GM23338 (cell line): ENCODE results near the gene ARHGEF10L. TPM values are rescaled to one million over a fixed set of nuclear protein-coding genes. Genes with fewer than 3 reads are reported as not detected.

ENCODE experiments used
- ATAC-seq: fragments of 200-7000 bp; cut with Tn5 transposase; 3 replicates; pipeline ENCODE4 v1.9.1; 2020
- DNase-seq: peaks from one replicate; pipeline ENCODE4 v3.0.0-alpha.2; 2015; ENCODE audit warnings: low spot score
- H2AFZ ChIP-seq: fragments of 200-600 bp; sonication (generic); 2 replicates; pipeline ENCODE4 v1.8.0; 2016; ENCODE audit warnings: antibody characterized with exemption, mild to moderate bottlenecking, moderate library complexity
- H3F3A ChIP-seq: fragments of 200-600 bp; sonication (generic); replicated peaks from 2 replicates; pipeline ENCODE4 v1.8.0; 2017; ENCODE audit warnings: antibody characterized with exemption, mixed run types, low read depth
- H3K27ac ChIP-seq: fragments of 200-600 bp; sonication (generic); 2 replicates; pipeline ENCODE4 v1.6.1; 2016; ENCODE audit warnings: low read depth
- H3K27me3 ChIP-seq: fragments of 200-600 bp; sonication (generic); 2 replicates; pipeline ENCODE4 v1.8.0; 2016; ENCODE audit warnings: mild to moderate bottlenecking, mixed run types, moderate library complexity; ENCODE audit not compliant: insufficient read depth
- H3K36me3 ChIP-seq: fragments of 200-600 bp; sonication (generic); 2 replicates; pipeline ENCODE4 v1.8.0; 2016; ENCODE audit warnings: mild to moderate bottlenecking; ENCODE audit not compliant: insufficient read depth
- H3K4me1 ChIP-seq: fragments of 200-600 bp; sonication (generic); 2 replicates; pipeline ENCODE4 v1.8.0; 2016; ENCODE audit warnings: mild to moderate bottlenecking, moderate library complexity; ENCODE audit not compliant: insufficient read depth
- H3K4me2 ChIP-seq: fragments of 200-600 bp; sonication (generic); 2 replicates; pipeline ENCODE4 v1.7.1; 2017; ENCODE audit warnings: mixed run types
- H3K4me3 ChIP-seq: fragments of 200-600 bp; sonication (generic); 2 replicates; pipeline ENCODE4 v1.6.1; 2016; ENCODE audit warnings: mixed run types
- H3K79me2 ChIP-seq: fragments of 200-600 bp; sonication (generic); replicated peaks from 2 replicates; pipeline ENCODE4 v1.8.0; 2017; ENCODE audit warnings: mild to moderate bottlenecking; ENCODE audit not compliant: insufficient read depth
- H3K9me2 ChIP-seq: fragments of 200-600 bp; sonication (generic); 2 replicates; pipeline ENCODE4 v1.8.0; 2017; ENCODE audit not compliant: insufficient read depth
- H4K20me1 ChIP-seq: fragments of 200-600 bp; sonication (generic); replicated peaks from 2 replicates; pipeline ENCODE4 v1.8.0; 2017; ENCODE audit warnings: mild to moderate bottlenecking; ENCODE audit not compliant: insufficient read depth
- H3K27ac Mint-ChIP-seq: 2 replicates; pipeline ENCODE4 v1.8.0; 2020; ENCODE audit warnings: inconsistent platforms, mild to moderate bottlenecking, moderate library complexity, mixed read lengths
- H3K27me3 Mint-ChIP-seq: 3 replicates; pipeline ENCODE4 v1.8.0; 2022; ENCODE audit warnings: low read depth, mild to moderate bottlenecking, moderate library complexity, mixed read lengths, inconsistent platforms; ENCODE audit not compliant: insufficient read depth, poor library complexity
- H3K36me3 Mint-ChIP-seq: 3 replicates; pipeline ENCODE4 v1.8.0; 2021; ENCODE audit warnings: low read depth, mild to moderate bottlenecking, inconsistent platforms, moderate library complexity, mixed read lengths
- H3K4me1 Mint-ChIP-seq: 3 replicates; pipeline ENCODE4 v1.8.0; 2020; ENCODE audit warnings: mild to moderate bottlenecking, inconsistent platforms, mixed read lengths
- H3K4me3 Mint-ChIP-seq: 3 replicates; pipeline ENCODE4 v1.8.0; 2021; ENCODE audit warnings: moderate library complexity, mild to moderate bottlenecking, inconsistent platforms, mixed read lengths
- H3K9me3 Mint-ChIP-seq: 3 replicates; pipeline ENCODE4 v1.8.0; 2020; ENCODE audit warnings: moderate library complexity, mild to moderate bottlenecking, inconsistent platforms, mixed read lengths
- CREB1 ChIP-seq: fragments of 250-450 bp; sonication (Bioruptor Pico); IDR thresholded peaks from 2 replicates; pipeline ENCODE4 v1.5.0; 2020; ENCODE audit warnings: low read depth, mild to moderate bottlenecking, moderate library complexity
- EZH2 ChIP-seq: fragments of 200-600 bp; sonication (generic); IDR thresholded peaks from one replicate; pipeline ENCODE4 v1.8.0; 2017; ENCODE audit warnings: antibody characterized with exemption, mild to moderate bottlenecking, low read depth; ENCODE audit not compliant: unreplicated experiment
- EZH2phosphoT487 ChIP-seq: fragments of 200-600 bp; sonication (generic); IDR thresholded peaks from one replicate; pipeline ENCODE4 v1.8.1; 2018; ENCODE audit warnings: antibody characterized with exemption; ENCODE audit not compliant: unreplicated experiment
- JUNB ChIP-seq: IDR thresholded peaks from one replicate; pipeline ENCODE4 v1.6.1; 2016; ENCODE audit warnings: antibody characterized with exemption; ENCODE audit not compliant: unreplicated experiment
- NANOG ChIP-seq: IDR thresholded peaks from 2 replicates; pipeline ENCODE4 v1.6.1; 2016; ENCODE audit warnings: antibody characterized with exemption, borderline replicate concordance
- POLR2AphosphoS5 ChIP-seq: IDR thresholded peaks from 2 replicates; pipeline ENCODE4 v1.6.1; 2016; ENCODE audit warnings: antibody characterized with exemption, low read depth
- STAT1 ChIP-seq: IDR thresholded peaks from one replicate; pipeline ENCODE4 v1.6.1; 2016; ENCODE audit warnings: antibody characterized with exemption; ENCODE audit not compliant: unreplicated experiment
- ZNF114 ChIP-seq: fragments of 250-450 bp; sonication (Bioruptor Pico); IDR thresholded peaks from 2 replicates; pipeline ENCODE4 v1.5.0; 2020; ENCODE audit warnings: mild to moderate bottlenecking, moderate library complexity
- ZNF331 ChIP-seq: fragments of 250-450 bp; sonication (Bioruptor Pico); IDR thresholded peaks from 2 replicates; pipeline ENCODE4 v1.5.0; 2020; ENCODE audit warnings: low read depth, mild to moderate bottlenecking, moderate library complexity
- polyA plus RNA-seq: library from polyadenylated mRNA; unstranded; fragments of >200 nt; fragmentation: Nextera tagmentation; extraction: Ambion mirVana; gene quantifications from 2 replicates; pipeline ENCODE4 v1.2.1, GENCODE V29; 2016
- total RNA-seq: library from RNA; depleted of rRNA; stranded (reverse); fragments of >200 nt; shearing (Covaris generic); gene quantifications from 2 replicates; pipeline ENCODE4 v1.2.3, GENCODE V29; 2014
- TF ChIP-seq, protein P1 (sequence below): IDR thresholded peaks from one replicate; pipeline ENCODE4 v1.6.1; 2018; ENCODE audit warnings: antibody characterized with exemption; ENCODE audit not compliant: unreplicated experiment
- TF ChIP-seq, protein P2 (sequence below): IDR thresholded peaks from 2 replicates; pipeline ENCODE4 v1.6.1; 2016; ENCODE audit warnings: antibody characterized with exemption
- TF ChIP-seq, protein P3 (sequence below), 2 experiments: fragments of 200-600 bp in 1 of 2; sonication (generic) in 1 of 2; conservative IDR thresholded peaks; 2 replicates each; pipeline versions ENCODE4 v1.5.1 to v1.6.1; 2016 to 2017; ENCODE audit warnings: antibody characterized with exemption in 2 of 2, low read depth in 2 of 2, mild to moderate bottlenecking in 2 of 2, moderate library complexity in 1 of 2
- TF ChIP-seq, protein P4 (sequence below): fragments of 250-450 bp; sonication (Bioruptor Pico); IDR thresholded peaks from 2 replicates; pipeline ENCODE4 v1.5.0; 2020; ENCODE audit warnings: mild to moderate bottlenecking, moderate library complexity

Gene ARHGEF10L
- total and polyA plus RNA-seq, 2 experiments from 2014 or later, result 12.1 to 46.8 TPM

DNA sequence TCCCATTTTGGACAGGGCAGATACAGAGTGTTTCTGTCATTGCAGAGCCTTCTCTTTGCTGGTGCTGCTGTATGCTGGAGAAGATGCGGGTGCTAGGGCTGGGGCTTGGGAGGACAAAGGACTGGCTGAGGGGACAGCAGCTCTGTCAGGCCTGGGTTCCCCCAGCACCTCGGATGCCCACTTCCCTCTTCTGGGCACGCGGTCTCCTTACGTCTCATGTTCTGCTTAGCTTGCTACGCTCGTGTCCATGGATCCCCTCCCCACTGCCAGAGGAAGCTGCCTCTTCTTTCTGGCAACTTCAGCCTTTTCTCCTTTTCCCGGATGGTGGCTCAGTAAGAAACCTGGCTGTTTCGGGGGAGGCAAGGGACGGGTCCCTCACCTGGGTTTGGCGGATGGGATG is 75.7 kb downstream of the ARHGEF10L start:
- H3K9me3 Mint-ChIP-seq, result no peaks in the 10 kb centered on the region
- H3K4me1 Mint-ChIP-seq, result peaks cover 13% of the 10 kb centered on the region; the same call in 2 of the 3 replicates
- no peak for TF ChIP-seq ZNF114
- TF ChIP-seq, protein P1, sequence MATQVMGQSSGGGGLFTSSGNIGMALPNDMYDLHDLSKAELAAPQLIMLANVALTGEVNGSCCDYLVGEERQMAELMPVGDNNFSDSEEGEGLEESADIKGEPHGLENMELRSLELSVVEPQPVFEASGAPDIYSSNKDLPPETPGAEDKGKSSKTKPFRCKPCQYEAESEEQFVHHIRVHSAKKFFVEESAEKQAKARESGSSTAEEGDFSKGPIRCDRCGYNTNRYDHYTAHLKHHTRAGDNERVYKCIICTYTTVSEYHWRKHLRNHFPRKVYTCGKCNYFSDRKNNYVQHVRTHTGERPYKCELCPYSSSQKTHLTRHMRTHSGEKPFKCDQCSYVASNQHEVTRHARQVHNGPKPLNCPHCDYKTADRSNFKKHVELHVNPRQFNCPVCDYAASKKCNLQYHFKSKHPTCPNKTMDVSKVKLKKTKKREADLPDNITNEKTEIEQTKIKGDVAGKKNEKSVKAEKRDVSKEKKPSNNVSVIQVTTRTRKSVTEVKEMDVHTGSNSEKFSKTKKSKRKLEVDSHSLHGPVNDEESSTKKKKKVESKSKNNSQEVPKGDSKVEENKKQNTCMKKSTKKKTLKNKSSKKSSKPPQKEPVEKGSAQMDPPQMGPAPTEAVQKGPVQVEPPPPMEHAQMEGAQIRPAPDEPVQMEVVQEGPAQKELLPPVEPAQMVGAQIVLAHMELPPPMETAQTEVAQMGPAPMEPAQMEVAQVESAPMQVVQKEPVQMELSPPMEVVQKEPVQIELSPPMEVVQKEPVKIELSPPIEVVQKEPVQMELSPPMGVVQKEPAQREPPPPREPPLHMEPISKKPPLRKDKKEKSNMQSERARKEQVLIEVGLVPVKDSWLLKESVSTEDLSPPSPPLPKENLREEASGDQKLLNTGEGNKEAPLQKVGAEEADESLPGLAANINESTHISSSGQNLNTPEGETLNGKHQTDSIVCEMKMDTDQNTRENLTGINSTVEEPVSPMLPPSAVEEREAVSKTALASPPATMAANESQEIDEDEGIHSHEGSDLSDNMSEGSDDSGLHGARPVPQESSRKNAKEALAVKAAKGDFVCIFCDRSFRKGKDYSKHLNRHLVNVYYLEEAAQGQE, result no peak
- TF ChIP-seq EZH2phosphoT487, result no peak
- TF ChIP-seq, protein P2, sequence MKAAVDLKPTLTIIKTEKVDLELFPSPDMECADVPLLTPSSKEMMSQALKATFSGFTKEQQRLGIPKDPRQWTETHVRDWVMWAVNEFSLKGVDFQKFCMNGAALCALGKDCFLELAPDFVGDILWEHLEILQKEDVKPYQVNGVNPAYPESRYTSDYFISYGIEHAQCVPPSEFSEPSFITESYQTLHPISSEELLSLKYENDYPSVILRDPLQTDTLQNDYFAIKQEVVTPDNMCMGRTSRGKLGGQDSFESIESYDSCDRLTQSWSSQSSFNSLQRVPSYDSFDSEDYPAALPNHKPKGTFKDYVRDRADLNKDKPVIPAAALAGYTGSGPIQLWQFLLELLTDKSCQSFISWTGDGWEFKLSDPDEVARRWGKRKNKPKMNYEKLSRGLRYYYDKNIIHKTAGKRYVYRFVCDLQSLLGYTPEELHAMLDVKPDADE, result no peak
- no peak for TF ChIP-seq EZH2
- TF ChIP-seq ZNF331 (CRISPR knock-in tag), result no peak
- TF ChIP-seq, protein P3, sequence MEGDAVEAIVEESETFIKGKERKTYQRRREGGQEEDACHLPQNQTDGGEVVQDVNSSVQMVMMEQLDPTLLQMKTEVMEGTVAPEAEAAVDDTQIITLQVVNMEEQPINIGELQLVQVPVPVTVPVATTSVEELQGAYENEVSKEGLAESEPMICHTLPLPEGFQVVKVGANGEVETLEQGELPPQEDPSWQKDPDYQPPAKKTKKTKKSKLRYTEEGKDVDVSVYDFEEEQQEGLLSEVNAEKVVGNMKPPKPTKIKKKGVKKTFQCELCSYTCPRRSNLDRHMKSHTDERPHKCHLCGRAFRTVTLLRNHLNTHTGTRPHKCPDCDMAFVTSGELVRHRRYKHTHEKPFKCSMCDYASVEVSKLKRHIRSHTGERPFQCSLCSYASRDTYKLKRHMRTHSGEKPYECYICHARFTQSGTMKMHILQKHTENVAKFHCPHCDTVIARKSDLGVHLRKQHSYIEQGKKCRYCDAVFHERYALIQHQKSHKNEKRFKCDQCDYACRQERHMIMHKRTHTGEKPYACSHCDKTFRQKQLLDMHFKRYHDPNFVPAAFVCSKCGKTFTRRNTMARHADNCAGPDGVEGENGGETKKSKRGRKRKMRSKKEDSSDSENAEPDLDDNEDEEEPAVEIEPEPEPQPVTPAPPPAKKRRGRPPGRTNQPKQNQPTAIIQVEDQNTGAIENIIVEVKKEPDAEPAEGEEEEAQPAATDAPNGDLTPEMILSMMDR (conservative IDR thresholded peaks at IDR 0.05; ENCODE audit: low read depth in 2 of 2), result no peak
- TF ChIP-seq, protein P4, sequence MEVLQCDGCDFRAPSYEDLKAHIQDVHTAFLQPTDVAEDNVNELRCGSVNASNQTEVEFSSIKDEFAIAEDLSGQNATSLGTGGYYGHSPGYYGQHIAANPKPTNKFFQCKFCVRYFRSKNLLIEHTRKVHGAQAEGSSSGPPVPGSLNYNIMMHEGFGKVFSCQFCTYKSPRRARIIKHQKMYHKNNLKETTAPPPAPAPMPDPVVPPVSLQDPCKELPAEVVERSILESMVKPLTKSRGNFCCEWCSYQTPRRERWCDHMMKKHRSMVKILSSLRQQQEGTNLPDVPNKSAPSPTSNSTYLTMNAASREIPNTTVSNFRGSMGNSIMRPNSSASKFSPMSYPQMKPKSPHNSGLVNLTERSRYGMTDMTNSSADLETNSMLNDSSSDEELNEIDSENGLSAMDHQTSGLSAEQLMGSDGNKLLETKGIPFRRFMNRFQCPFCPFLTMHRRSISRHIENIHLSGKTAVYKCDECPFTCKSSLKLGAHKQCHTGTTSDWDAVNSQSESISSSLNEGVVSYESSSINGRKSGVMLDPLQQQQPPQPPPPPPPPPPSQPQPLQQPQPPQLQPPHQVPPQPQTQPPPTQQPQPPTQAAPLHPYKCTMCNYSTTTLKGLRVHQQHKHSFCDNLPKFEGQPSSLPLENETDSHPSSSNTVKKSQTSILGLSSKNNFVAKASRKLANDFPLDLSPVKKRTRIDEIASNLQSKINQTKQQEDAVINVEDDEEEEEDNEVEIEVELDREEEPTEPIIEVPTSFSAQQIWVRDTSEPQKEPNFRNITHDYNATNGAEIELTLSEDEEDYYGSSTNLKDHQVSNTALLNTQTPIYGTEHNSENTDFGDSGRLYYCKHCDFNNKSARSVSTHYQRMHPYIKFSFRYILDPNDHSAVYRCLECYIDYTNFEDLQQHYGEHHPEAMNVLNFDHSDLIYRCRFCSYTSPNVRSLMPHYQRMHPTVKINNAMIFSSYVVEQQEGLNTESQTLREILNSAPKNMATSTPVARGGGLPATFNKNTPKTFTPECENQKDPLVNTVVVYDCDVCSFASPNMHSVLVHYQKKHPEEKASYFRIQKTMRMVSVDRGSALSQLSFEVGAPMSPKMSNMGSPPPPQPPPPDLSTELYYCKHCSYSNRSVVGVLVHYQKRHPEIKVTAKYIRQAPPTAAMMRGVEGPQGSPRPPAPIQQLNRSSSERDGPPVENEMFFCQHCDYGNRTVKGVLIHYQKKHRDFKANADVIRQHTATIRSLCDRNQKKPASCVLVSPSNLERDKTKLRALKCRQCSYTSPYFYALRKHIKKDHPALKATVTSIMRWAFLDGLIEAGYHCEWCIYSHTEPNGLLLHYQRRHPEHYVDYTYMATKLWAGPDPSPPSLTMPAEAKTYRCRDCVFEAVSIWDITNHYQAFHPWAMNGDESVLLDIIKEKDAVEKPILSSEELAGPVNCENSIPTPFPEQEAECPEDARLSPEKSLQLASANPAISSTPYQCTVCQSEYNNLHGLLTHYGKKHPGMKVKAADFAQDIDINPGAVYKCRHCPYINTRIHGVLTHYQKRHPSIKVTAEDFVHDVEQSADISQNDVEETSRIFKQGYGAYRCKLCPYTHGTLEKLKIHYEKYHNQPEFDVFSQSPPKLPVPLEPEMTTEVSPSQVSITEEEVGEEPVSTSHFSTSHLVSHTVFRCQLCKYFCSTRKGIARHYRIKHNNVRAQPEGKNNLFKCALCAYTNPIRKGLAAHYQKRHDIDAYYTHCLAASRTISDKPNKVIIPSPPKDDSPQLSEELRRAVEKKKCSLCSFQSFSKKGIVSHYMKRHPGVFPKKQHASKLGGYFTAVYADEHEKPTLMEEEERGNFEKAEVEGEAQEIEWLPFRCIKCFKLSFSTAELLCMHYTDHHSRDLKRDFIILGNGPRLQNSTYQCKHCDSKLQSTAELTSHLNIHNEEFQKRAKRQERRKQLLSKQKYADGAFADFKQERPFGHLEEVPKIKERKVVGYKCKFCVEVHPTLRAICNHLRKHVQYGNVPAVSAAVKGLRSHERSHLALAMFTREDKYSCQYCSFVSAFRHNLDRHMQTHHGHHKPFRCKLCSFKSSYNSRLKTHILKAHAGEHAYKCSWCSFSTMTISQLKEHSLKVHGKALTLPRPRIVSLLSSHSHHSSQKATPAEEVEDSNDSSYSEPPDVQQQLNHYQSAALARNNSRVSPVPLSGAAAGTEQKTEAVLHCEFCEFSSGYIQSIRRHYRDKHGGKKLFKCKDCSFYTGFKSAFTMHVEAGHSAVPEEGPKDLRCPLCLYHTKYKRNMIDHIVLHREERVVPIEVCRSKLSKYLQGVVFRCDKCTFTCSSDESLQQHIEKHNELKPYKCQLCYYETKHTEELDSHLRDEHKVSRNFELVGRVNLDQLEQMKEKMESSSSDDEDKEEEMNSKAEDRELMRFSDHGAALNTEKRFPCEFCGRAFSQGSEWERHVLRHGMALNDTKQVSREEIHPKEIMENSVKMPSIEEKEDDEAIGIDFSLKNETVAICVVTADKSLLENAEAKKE, result no peak
- no peak for TF ChIP-seq NANOG
- no peak for TF ChIP-seq STAT1
- TF ChIP-seq CREB1 (CRISPR knock-in tag), result no peak
- TF ChIP-seq JUNB, result no peak
- no peak for TF ChIP-seq POLR2AphosphoS5
- H4K20me1 ChIP-seq, result no peaks in the 10 kb centered on the region; the same call in 1 of the 2 replicates
- no peak for ATAC-seq
- no peaks in the 10 kb centered on the region for H3K27me3 ChIP-seq
- H3K4me3 ChIP-seq, result no peak overlapping the region
- H3K27ac Mint-ChIP-seq, result no peak overlapping the region
- H3K36me3 Mint-ChIP-seq, result peaks cover 11% of the 10 kb centered on the region
- DNase-seq, result no peak
- H3K4me2 ChIP-seq, result no peak overlapping the region
- no peak overlapping the region for H2AFZ ChIP-seq
- H3K79me2 ChIP-seq, result no peaks in the 10 kb centered on the region
- H3K4me3 Mint-ChIP-seq, result no peak overlapping the region
- no peak overlapping the region for H3K27ac ChIP-seq
- H3K27me3 Mint-ChIP-seq, result peaks cover 5% of the 10 kb centered on the region
- no peaks in the 10 kb centered on the region for H3K36me3 ChIP-seq
- no peaks in the 10 kb centered on the region for H3K9me2 ChIP-seq
- H3F3A ChIP-seq, result 0 out of 2 replicates have a peak, but pooled peaks cover 4% of the 10 kb centered on the region
- no peaks in the 10 kb centered on the region for H3K4me1 ChIP-seq
